ENCODE data around the gene TNNT3.

- TF ChIP-seq KDM5A (IDR thresholded peaks at IDR 0.05) (no peak), MAZ (IDR thresholded peaks at IDR 0.05; ENCODE audit: borderline replicate concordance, low read depth, low read length) (no peak), CTCF (IDR thresholded peaks at IDR 0.05) (no peak), CHD4 (IDR thresholded peaks at IDR 0.05; ENCODE audit: borderline replicate concordance) (no peak), RFX5 (IDR thresholded peaks at IDR 0.05) (no peak), BHLHE40 (IDR thresholded peaks at IDR 0.05; ENCODE audit: low read depth, low read length) (no peak)
- TF ChIP-seq, protein P1, sequence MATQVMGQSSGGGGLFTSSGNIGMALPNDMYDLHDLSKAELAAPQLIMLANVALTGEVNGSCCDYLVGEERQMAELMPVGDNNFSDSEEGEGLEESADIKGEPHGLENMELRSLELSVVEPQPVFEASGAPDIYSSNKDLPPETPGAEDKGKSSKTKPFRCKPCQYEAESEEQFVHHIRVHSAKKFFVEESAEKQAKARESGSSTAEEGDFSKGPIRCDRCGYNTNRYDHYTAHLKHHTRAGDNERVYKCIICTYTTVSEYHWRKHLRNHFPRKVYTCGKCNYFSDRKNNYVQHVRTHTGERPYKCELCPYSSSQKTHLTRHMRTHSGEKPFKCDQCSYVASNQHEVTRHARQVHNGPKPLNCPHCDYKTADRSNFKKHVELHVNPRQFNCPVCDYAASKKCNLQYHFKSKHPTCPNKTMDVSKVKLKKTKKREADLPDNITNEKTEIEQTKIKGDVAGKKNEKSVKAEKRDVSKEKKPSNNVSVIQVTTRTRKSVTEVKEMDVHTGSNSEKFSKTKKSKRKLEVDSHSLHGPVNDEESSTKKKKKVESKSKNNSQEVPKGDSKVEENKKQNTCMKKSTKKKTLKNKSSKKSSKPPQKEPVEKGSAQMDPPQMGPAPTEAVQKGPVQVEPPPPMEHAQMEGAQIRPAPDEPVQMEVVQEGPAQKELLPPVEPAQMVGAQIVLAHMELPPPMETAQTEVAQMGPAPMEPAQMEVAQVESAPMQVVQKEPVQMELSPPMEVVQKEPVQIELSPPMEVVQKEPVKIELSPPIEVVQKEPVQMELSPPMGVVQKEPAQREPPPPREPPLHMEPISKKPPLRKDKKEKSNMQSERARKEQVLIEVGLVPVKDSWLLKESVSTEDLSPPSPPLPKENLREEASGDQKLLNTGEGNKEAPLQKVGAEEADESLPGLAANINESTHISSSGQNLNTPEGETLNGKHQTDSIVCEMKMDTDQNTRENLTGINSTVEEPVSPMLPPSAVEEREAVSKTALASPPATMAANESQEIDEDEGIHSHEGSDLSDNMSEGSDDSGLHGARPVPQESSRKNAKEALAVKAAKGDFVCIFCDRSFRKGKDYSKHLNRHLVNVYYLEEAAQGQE (IDR thresholded peaks at IDR 0.05) = no peak
These were observed 5.3 kb downstream of the TNNT3 start for GRCh38 chr11:1924646-1925372.
